HG03135 (cell line): ENCODE measurements around the gene MAGEA3.
"Not testable (repeated sequence)": the region's sequence is repeated elsewhere in the genome, so short reads cannot be mapped to it uniquely, and the experiment has no call there.

Experiments
- ATAC-seq: cut with Tn5 transposase; IDR thresholded peaks from one replicate; pipeline ENCODE4 v1.9.1; 2021; ENCODE audit warnings: mild to moderate bottlenecking, moderate library complexity; ENCODE audit not compliant: unreplicated experiment

Gene MAGEA3

DNA sequence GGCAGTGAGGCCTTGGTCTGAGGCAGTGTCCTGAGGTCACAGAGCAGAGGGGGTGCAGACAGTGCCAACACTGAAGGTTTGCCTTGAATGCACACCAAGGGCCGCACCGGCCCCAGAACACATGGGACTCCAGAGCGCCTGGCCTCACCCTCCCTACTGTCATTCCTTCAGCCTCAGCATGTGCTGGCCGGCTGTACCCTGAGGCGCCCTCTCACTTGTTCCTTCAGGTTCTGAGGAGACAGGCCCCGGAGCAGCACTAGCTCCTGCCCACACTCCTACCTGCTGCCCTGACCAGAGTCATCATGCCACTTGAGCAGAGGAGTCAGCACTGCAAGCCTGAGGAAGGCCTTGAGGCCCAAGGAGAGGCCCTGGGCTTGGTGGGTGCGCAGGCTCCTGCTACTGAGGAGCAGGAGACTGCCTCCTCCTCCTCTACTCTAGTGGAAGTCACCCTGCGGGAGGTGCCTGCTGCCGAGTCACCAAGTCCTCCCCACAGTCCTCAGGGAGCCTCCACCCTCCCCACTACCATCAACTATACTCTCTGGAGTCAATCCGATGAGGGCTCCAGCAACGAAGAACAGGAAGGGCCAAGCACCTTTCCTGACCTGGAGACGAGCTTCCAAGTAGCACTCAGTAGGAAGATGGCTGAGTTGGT is 37.4 kb downstream of the MAGEA3 start:
- ATAC-seq: no peak

DNA sequence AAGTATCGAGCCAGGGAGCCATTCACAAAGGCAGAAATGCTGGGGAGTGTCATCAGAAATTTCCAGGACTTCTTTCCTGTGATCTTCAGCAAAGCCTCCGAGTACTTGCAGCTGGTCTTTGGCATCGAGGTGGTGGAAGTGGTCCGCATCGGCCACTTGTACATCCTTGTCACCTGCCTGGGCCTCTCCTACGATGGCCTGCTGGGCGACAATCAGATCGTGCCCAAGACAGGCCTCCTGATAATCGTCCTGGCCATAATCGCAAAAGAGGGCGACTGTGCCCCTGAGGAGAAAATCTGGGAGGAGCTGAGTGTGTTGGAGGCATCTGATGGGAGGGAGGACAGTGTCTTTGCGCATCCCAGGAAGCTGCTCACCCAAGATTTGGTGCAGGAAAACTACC is 37.9 kb downstream of the MAGEA3 start:
- not testable (repeated sequence) for ATAC-seq

DNA sequence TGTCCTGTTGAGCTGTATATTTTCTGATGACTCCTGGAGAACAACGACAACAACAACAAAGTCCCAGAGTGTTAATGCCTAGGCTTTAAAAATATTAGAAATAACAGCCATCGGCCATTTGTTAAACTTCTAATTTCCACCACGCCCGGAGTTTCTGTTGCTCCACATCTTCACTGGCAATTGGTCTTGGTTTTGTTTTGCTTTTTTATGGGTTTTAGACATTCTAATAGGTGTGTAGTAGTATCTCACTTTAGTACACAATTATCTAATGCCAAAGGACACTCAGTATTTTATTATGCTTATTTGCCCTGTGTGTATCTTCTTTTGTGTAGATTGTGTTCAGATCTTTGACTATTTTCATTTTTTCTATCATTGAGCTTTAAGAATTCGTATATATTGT is 40.0 kb downstream of the MAGEA3 start:
- no peak for ATAC-seq
